ENCODE results near the gene GNG12.
A peak's percentile ranks its signal among the peaks of the same experiment; 100 is the strongest.

GNG12 gene

DNA sequence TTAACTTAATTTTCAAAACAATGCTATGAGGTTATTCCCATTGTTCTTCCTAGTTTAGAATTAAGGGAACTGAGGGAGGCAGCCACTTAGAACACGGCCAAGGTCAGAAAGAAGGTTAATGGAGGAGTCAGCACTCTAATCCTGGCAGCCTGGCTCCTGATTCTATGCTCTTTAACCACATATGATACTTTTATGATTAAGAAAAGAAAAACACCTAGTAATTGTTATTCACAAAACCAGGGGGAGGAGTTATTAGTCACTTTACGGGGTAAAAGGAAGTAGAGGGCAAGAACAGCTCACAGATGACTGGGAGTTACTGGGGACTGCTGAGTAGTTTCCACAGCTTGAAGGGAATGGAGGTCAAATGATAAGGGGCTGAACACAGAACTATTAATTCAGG, 109.6 kb downstream of the GNG12 start:
- no peak for DNase-seq

DNA sequence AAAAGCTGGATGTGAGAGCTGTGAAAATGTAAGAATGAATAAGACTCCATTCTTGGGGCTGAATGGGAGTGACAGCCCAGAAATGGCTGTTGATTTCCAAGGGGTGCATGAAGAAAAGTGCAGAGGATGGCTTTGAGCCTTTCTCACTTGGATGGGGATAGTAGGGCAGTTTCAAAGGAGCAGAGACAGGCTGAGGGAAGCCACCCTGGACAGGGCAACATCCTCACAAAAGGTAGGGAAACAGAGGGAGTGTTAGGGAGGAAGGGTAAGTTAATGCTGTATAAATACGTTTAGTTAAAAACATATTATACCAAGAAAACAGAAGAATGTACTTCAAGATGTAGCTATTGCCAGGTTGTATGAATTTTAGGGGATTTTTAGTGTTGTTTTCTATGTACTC, 110.1 kb downstream of the GNG12 start:
- no peak for DNase-seq

DNA sequence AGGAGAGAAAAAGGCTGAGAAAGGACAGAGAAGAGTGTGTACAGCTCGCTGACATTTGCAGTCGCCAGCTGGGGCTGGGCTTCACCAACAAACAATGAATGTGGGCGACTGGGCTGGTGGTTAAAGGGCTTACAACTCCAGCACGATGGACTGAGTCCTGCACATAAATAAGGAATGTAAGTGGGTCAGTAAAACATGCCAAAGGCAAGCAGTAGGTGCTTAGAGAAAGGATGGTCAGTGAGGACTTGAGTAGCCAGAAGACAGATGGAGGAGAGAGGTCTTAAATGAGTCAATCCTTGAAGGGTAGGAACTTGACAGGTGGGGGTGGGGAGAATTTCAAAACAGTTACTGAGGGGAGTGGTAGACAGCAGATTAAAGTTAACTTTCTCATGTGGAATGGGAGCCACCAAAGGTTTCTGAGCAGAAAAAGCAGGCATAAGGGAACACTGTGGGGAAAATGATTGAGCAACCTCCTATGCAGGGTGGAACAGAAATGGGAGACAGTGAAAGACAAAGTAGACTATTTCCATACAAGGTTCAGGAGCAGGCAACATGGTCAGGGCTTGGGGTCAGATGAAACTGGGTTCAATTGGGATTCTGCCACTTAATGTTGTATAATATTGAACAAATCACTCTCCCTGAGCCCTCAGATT, 110.8 kb downstream of the GNG12 start:
- DNase-seq: no peak

DNA sequence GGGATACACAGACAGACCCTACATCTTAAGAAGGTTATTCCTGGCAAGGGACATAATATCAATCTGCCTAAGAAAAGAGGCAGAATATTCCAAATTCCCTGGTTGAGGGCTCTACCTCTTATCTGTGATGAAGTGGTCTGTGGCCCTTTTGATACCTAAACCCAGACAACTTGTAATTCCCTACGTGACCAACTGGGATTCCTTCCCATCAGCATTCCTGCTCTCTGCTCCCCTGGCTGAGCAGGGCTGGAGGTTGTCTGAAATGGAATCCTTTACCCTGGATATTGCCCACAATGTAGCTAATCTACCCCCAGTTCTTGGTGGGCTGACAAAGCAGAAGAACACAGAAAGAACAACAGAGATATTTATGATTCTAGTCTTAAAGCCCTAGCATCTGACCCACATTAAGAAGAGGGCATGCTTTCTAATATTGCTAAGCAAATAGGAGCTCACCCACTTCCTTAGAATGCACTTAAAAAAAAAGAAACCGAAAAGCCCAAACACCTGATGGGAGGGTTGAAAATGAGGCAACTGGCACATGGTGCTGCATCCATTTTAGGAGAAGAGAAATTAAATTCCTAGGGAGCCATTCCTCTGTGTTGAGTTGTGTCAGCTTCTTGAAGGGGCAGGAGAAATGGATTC, 111.5 kb downstream of the GNG12 start:
- DNase-seq: no peak

DNA sequence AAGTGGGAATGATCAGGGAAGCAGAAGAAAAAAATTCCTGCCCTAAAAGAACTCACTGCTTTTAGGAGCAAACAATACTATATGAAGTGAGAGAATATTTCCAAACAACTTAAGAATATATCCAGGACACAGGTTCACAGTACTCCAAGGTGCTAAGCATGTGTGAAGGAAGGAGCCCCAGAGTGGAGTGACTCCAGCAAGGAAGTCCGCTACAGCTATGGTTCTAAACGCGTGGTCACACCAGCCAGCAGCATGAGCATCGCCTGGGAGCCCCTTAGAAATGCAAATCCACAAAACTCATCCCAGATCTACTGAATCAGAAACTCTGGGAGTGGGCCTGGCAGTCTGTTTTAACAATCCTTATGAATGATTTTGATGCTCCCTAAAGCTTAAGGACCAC, 112.2 kb downstream of the GNG12 start:
- no peak for DNase-seq

DNA sequence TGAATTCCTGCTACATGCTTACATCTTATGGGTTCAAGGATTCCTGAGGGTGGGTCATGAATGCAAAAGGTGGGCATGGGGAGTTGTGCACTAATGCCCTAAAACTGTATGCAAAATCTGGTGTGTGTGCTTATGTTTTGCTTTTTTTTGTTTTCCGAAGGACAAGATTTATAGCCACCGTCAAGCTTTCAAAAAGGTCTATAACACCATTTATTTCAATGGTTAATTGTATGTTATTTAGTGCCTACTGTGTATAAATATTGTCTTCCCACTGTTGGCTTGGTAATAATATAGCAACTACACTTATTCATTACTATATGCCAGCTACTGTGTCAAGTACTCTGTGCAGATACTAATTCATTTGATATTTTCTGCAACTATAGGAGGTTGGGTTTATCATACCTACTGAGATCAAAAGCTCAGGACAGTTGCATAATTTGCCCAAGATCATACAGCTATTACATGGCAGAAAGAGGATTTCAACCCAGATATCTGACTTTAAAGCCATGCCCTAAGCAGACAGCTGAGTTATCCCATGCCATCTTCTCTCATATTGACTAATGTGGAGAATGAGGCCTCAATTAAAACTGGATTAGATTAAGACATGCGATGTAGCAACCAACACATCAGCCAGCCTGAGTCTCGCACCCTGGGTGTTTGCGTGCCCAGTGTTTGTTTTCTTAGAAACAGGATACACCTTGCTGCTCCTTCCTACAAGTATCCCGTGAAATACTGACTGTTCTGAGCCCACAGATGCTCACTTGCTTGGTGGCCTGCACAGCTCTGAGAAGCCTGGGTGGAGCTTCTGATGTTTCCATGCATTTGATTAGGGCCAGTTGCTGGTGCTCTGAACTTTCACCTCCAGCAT, 113.7 kb downstream of the GNG12 start:
- no peak for DNase-seq

DNA sequence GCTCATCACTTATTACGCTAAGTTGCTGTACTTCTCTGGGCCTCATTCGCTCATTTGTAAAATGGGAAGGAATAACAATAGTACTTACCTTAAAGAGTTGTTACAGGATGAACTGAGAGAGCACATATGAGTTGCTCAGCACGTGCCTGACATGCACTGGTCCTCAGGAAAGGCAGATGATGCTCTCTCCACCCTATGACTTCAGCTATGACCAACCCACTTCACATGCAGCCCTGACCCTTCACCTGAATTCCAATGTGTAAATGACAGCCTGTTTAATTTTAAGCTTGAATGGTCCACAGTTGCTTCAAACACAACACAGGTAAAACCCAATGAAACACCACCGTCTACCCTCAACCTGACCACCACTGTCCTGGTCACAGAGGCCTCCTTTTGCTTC, 115.4 kb downstream of the GNG12 start:
- no peak for DNase-seq

DNA sequence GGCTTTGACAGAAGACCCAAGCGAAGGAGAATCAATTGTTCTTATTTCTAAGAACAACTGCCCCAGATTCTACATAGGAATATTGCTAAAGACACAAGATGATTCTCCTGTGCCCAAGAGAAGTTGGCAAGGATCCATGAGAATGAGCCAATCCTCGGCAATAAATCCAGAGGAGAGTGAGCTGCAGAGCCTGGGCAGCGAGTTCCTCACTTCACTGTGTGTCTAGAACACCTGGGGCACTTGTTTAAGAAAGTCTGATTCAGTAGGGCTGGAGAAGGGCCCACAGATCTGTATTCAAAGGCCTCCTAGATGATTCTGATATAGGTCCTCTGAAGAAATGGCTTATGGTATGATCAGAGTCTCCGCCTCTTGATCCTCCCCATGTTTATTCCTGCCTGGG, 116.5 kb downstream of the GNG12 start:
- no peak for DNase-seq

DNA sequence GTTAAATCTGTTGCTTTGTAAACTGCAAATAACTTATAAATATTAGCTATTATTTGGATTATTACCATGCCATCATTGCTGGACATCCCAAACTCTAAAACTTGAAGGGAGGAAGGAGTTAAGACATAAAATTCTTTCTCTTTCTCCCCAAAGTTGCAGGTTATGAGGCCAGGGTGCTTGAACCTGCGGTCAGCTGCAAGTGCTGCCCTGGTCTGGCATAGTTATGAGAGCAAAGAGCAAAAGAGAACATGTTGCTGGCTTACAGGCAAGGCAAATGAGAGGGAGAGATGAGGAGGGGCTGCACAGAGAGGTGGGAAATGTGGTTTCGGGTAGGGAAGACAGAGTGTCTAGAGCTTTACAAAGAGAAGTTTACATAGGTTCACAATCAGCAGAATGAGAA, 117.4 kb downstream of the GNG12 start:
- DNase-seq: no peak

DNA sequence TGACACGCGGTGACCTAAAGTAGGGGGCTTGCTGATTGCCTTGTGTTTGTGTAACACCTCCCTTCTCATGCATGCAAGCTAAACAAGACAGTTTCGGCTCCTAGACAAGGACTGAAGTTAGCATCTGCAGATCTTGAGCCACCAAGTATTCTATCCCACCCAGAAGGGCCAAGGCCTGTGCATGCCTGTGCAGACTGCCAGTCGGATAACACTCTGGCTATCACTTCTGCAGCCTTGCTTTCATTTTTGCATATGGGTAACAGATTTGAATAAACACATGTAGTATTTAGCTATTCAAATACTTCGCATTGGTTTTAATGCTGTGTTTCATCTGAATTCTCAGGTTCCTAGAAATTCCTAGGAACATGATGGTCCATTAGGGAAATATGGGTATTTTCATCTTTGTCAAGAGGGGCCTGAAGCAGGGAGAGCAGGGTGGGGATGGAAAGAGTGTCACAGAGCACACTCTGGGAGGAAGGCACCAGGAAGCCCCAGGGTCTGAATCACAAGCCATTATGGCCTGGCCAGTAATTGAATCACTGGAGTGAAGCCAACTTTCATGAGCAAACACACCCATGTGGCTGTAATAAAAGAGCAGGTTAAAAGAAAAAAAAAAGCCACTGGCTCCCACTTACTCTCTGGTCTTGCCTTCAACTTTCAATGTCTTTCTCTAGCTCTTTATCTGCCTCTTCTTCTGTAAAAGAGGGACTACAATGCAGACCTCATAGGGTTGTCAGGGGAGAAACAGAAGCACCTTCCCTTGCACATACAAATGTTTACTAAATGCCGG, 120.0 kb downstream of the GNG12 start:
- DNase-seq: no peak

DNA sequence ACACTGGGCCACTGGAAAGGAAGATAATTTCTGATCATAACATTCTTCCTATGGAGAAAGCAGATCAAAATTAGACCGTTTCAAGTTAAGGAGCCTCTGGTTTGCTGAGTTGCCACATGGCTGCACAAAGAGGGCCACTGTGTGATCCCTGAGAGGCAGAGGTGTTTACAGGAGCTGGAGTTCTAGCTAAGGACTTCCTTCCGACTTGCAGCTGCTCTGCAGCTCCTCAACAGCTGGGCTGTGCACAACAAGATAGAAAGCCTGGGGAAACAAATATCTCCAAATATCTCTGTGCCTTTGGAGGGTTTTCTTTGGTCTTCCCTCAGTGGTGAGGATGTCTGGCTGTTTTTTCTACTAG, 121.4 kb downstream of the GNG12 start:
- no peak for DNase-seq

DNA sequence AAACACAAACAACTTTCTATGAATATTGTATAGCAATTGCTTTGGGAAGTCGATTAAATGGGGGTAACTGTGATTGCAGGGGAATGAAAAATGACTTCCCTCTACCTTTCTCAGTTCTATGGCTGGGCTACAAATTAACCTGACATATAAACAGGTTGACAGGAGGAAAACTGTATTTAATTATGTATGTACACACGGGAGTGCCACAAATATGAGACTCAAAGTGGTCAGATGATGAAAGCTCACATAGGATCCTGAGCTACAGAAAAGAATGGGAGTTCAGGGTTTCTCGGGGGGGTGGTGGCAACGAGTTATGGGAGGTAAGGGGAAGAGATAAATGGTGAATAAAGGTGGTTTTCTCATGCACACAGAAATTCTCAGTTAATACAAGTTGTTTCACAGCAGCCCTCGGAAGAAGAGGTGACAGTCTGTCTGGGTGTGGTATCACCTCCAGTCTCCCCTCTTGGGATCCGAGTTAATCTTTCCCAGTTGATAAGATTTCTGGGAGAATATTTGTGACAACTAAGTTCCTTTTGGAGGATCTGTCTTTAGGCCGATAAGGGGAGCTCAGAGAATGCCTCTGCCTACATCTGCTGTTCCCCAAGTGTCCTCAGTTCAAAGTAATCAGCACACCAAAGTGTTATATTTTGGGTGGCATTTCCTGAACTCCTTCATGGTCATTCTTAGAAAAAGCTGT, 122.0 kb downstream of the GNG12 start:
- DNase-seq: no peak

DNA sequence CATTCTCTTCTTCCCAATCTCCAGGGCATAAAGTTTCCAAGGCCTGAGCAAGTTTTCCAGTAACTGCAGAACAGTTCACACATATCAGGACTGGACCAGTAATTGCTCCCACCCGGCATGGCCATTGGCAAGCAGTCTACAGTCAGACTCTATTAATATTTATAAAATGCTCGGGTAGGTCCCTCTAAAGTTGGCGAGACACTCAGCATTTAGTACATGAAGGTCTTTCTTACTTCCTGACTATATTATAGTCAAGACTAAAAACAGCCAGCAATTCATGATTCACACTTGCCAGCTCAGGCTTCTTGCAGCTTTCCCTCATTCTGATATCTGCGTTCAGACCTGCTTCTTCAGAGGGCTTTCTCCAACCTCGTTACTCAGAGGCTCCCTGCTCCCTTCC, 122.8 kb downstream of the GNG12 start:
- peak; percentile 25 for DNase-seq

DNA sequence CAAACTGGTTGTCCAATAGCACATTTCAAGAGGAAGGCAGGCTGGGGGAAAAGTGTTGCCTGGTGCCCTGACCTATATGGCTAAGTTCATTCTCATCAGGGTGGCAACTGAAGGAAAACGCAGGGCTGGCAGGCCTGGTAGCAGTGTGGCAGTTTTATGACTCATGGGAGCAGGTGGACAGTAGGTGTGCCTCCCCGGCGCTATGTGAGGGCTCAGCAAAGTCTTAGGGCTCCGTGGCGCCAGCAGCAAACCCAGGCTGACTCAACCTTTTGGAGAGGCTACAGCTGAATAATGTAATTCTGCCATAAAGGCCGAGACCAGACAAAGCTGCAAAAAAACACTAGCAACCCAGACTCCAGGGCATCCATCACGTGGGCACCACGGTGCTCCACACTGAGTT, 124.7 kb downstream of the GNG12 start:
- DNase-seq: no peak

DNA sequence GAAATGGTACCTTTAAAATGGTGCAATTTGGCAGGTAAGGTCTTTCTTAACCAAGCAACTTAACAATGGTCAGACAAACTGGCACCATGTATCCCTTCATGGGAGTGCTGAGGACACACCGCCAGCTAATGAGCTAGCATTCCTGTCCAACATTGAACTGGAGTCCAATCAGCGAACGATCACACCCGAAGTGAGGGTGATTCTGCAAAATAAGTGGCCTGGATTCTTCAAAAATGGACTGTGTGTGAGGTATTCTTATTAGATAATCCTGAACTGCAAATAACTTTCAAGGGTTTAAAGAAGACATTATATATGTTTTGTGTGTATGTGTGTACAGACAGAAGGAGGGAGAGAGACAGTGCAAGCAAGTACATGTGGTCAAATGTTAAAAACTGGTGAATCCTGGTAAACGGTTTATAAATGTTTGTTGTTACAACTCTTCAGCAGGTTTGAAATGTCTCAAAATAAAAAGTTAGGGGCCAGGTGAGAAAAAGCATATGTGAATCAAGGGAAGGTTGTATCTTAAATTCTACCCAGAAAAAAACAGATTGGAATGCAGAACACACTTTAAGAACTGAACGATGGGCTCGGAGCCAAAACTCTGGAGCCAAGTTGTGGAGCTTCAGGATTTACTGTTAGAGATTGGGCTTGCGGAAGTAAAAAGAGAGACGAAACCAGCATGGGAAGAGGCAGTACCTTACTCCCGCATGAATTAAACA, 127.4 kb downstream of the GNG12 start:
- no peak for DNase-seq

DNA sequence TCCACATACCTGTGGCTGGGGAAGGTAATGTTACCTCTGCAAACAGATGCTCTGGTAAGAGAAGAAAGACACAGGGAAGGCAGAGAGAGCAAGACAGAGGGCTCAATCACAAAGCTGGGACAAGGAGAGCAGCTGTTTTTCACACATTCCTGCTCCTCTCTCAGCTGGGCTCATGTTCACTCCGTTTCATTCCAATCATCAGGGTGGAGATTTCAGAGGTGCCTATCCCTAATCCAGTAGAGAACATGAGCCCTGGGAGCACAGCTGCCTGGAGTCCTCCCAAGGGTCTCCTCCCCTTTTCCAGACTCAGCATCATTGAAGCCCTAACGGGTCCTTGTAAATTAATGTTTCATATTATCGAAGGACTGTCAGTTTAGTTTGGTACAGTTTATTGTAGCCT, 128.9 kb downstream of the GNG12 start:
- no peak for DNase-seq

DNA sequence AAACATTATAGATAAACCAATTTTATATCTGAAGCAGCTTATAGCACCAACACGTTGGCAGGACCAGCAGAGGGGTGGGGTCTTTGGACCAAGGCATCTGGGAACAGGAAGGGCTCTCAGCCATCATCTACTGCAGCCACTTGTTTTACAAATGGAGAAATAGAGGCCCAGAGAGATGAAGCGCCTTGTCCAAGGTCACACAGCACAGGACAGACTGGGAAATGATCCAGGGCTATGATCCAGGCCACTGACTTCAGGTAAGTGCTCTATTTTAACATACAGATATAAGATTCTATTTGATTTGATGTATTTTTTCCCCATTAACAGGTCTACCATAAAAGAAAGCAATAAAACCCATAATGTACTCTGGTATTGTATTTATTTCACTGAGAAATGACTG, 131.4 kb downstream of the GNG12 start:
- DNase-seq: no peak

DNA sequence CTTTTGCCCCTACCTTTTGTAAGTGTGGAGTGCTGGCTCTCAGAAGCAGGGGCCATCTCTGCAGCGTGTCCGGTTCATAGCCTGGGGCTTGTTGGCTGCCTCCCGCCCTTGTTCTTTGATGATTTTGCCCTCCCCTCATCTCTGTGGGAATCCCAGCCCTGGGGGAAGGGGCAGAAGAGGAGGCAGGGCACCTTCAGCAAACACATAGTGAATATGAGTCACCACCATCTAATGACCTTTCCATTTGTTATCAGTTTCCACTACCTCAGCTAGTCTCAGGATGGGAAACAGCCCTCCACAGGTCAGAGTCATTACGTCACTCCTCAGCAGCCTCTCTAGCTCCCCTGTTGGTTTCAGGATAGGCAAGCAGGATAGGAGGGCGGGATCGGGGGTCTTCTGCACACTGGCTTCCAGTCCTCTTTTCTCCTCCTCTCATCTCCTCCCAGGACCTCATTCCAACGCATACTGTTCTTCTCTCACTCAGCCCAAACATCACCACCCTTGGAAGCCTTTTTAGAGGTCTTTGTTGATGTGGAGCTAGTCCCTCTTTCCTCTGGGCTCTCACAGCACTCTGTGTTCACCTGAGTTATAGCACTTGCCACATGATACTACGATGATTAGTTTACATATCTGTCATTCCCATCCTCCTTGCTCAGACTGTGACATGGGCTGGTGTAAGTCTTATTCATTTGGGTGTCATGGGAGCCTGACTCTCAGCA, 132.4 kb downstream of the GNG12 start:
- peak; percentile 99 for DNase-seq

DNA sequence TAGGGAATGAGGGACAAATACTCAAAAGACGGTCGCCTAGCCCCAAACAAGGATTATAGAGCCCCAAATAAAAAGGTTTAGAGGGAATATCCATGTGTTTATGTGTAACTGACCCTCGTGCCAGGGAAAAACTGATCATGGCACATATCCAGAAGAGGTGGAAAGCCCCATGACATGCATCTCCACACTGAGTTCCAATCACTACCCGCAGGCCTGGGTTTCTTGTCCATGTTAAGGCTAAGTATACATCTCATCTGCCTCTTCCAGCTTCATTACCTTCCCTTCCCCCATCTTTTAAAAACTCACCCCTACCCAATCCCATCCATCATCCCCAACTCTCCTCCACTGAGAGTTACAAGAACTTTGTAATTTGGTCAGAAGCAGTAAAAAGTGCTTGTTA, 133.0 kb downstream of the GNG12 start:
- no peak for DNase-seq

DNA sequence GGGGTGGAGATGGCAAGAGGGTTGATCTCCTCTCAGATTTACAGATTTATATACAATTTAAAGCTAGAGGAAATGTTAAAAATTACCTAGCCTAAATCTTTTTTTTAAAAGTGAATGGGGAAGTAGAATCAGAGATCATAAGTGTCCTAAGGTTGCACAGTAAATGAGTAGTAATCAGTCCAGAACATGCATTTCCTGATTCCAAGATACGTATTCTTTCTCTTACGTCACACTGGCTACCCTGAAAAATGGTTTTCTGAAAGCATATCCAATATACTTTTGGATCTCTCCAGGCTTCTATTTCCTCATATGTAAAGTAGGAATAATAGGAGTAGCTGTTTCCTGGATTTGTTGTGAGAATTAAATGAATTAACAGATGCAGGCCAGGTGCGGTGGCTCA, 136.6 kb downstream of the GNG12 start:
- no peak for DNase-seq

DNA sequence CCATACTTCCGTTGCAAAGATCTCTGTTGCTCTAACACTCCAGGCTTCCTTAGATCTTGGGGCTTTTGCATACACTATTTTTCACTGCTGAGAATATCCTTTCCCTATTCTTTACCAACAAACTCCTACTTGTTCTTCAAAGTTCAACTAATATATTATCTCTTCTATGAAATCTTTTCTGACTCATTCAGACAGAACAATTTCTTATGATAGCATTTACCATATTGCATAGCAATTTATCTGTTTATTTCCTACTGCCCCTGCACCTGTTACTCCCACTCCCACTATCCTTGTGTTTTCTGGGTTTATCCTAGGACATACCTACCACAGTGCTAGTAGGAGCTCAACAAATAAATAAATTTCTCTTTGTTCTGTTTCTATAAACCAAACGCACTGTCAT, 137.3 kb downstream of the GNG12 start:
- DNase-seq: no peak
